Neural cell (in vitro differentiated cells): ENCODE results near the gene CD1E.

Experiments
- CTCF ChIP-seq: fragments of 450-650 bp; IDR thresholded peaks from 2 replicates; pipeline ENCODE4 v1.5.1; 2014; ENCODE audit warnings: antibody characterized with exemption, mild to moderate bottlenecking, moderate library complexity; ENCODE audit not compliant: poor library complexity, severe bottlenecking
- EP300 ChIP-seq: fragments of 450-650 bp; conservative IDR thresholded peaks from 2 replicates; pipeline ENCODE4 v1.6.1; 2014; ENCODE audit warnings: antibody characterized with exemption, mild to moderate bottlenecking, moderate library complexity; ENCODE audit not compliant: poor library complexity, severe bottlenecking
- EZH2 ChIP-seq: fragments of 200-600, 300-800 bp; shearing (Covaris generic), sonication (generic); IDR thresholded peaks from 2 replicates; pipeline ENCODE4 v1.6.1; 2014; ENCODE audit warnings: antibody characterized with exemption, low read length, borderline replicate concordance, mild to moderate bottlenecking; ENCODE audit not compliant: insufficient read depth, poor library complexity, severe bottlenecking
- POLR2AphosphoS5 ChIP-seq: IDR thresholded peaks from 2 replicates; pipeline ENCODE4 v1.6.1; 2012
- RAD21 ChIP-seq: fragments of 450-650 bp; conservative IDR thresholded peaks from 2 replicates; pipeline ENCODE4 v1.6.1; 2014; ENCODE audit warnings: antibody characterized with exemption, mild to moderate bottlenecking, moderate library complexity
- SMC3 ChIP-seq: fragments of 450-650 bp; conservative IDR thresholded peaks from 2 replicates; pipeline ENCODE4 v1.6.1; 2014; ENCODE audit warnings: antibody characterized with exemption, mild to moderate bottlenecking, moderate library complexity; ENCODE audit not compliant: poor library complexity
- TAF1 ChIP-seq: IDR thresholded peaks from 2 replicates; pipeline ENCODE4 v1.6.1; 2012; ENCODE audit warnings: low read depth

- TF ChIP-seq EZH2 (no peak), CTCF (no peak), EP300 (no peak), RAD21 (no peak), TAF1 (no peak), POLR2AphosphoS5 (no peak), SMC3 (no peak)
Observed at GRCh38 chr1:158393476-158393875, 39.8 kb downstream of the CD1E start.
